A673 (cell line): ENCODE results near the gene BCDIN3D. TPM values are rescaled to one million over a fixed set of nuclear protein-coding genes. Genes with fewer than 3 reads are reported as not detected.

Experiments
- BruUV-seq: library from RNA; stranded (reverse); fragments of 400-500 nt; replicated peaks from 2 replicates; lab custom pipeline; 2021; lab: Mats Ljungman, UMichigan
- CTCF ChIA-PET: fragments of 300-600 bp; sonication (Branson Sonifier 250); formaldehyde crosslinking; loops from one replicate; lab custom pipeline; 2022; ENCODE audit warnings: antibody characterized with exemption; lab: Charles Lee
- POLR2A ChIA-PET: fragments of 300-600 bp; sonication (Branson Sonifier 250); formaldehyde crosslinking; loops from one replicate; lab custom pipeline; 2022; ENCODE audit warnings: antibody characterized with exemption; ENCODE audit not compliant: low non-redundant PET; lab: Charles Lee
- DNase-seq: peaks from one replicate; pipeline ENCODE4 v3.0.0-alpha.2; 2015; ENCODE audit warnings: low spot score
- H3K27ac ChIP-seq: fragments of 200-600 bp; sonication (generic); 2 replicates; pipeline ENCODE4 v1.5.1; 2016; ENCODE audit warnings: mixed run types, low read depth, mild to moderate bottlenecking, mixed read lengths, antibody characterized with exemption, low read length; ENCODE audit not compliant: poor library complexity, severe bottlenecking
- H3K27me3 ChIP-seq: fragments of 200-600 bp; sonication (generic); replicated peaks from 2 replicates; pipeline ENCODE4 v1.6.1; 2017; ENCODE audit warnings: mixed run types, low read depth, mild to moderate bottlenecking, mixed read lengths, antibody characterized with exemption, low read length; ENCODE audit not compliant: insufficient read depth, poor library complexity
- H3K36me3 ChIP-seq: fragments of 200-600 bp; sonication (generic); 2 replicates; pipeline ENCODE4 v1.6.1; 2016; ENCODE audit warnings: mixed run types, mild to moderate bottlenecking, mixed read lengths, antibody characterized with exemption, low read length; ENCODE audit not compliant: insufficient read depth, poor library complexity, severe bottlenecking
- H3K4me1 ChIP-seq: fragments of 200-600 bp; sonication (generic); 2 replicates; pipeline ENCODE4 v1.6.1; 2017; ENCODE audit warnings: mixed run types, mild to moderate bottlenecking, mixed read lengths, antibody characterized with exemption, low read length; ENCODE audit not compliant: insufficient read depth, poor library complexity, severe bottlenecking
- H3K4me3 ChIP-seq: fragments of 200-600 bp; sonication (generic); 2 replicates; pipeline ENCODE4 v1.5.1; 2016; ENCODE audit warnings: low read depth, mixed run types, mild to moderate bottlenecking, mixed read lengths, low read length; ENCODE audit not compliant: poor library complexity, severe bottlenecking
- H3K9me3 ChIP-seq: fragments of 200-600 bp; sonication (generic); 2 replicates; pipeline ENCODE4 v1.6.1; 2016; ENCODE audit warnings: mixed run types, low read depth, mild to moderate bottlenecking, mixed read lengths, antibody characterized with exemption, low read length; ENCODE audit not compliant: poor library complexity, severe bottlenecking
- EZH2 ChIP-seq: fragments of 200-600 bp; sonication (generic); IDR thresholded peaks from 2 replicates; pipeline ENCODE4 v1.6.1; 2017; ENCODE audit warnings: borderline replicate concordance, low read depth, mild to moderate bottlenecking, mixed read lengths, antibody characterized with exemption, low read length; ENCODE audit not compliant: poor library complexity, severe bottlenecking
- intact Hi-C: fragments of 100-400 bp; cut with micrococcal nuclease; formaldehyde crosslinking; loops from one replicate; pipeline ENCODE4 v1.10.0; 2022; ENCODE audit not compliant: unreplicated experiment
- total RNA-seq: library from RNA; stranded (reverse); gene quantifications from 2 replicates; pipeline ENCODE4 v1.2.3, GENCODE V29; 2021
- TF ChIP-seq, protein P1 (sequence below): fragments of 300-800, 200-600 bp; sonication (generic); conservative IDR thresholded peaks from 2 replicates; pipeline ENCODE4 v1.5.1; 2017; ENCODE audit warnings: low read depth, mild to moderate bottlenecking, antibody characterized with exemption, low read length, moderate library complexity, mixed read lengths

BCDIN3D gene
- total RNA-seq, 1 experiment from 2014 or later, result 5.7 TPM

DNA sequence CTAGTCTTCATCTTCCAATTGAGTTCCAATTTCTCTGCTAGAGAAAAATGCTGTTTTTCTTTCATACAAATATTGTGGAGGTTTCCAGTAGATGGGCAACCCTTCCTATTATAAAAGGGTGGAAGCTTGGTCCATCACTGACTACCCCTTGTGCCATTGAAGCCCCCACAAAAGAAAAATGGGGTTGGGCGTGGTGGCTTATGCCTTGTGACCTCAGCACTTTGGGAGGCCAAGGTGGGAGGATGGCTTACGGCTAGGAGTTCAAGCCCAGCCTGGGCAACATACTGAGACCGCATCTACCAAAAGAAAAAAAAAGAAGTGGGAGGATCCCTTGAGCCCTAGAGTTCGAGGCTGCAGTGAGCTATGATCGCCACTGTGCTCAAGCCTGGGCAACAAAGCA is 37.5 kb downstream of the BCDIN3D start:
- H3K4me1 ChIP-seq, result no peaks in the 10 kb centered on the region
- POLR2A ChIA-PET, result no interaction called here
- H3K4me3 ChIP-seq, result no peak overlapping the region
- H3K27ac ChIP-seq, result no peak overlapping the region
- peaks cover 13% of the 10 kb centered on the region for H3K36me3 ChIP-seq
- H3K9me3 ChIP-seq, result no peaks in the 10 kb centered on the region
- TF ChIP-seq, protein P1, sequence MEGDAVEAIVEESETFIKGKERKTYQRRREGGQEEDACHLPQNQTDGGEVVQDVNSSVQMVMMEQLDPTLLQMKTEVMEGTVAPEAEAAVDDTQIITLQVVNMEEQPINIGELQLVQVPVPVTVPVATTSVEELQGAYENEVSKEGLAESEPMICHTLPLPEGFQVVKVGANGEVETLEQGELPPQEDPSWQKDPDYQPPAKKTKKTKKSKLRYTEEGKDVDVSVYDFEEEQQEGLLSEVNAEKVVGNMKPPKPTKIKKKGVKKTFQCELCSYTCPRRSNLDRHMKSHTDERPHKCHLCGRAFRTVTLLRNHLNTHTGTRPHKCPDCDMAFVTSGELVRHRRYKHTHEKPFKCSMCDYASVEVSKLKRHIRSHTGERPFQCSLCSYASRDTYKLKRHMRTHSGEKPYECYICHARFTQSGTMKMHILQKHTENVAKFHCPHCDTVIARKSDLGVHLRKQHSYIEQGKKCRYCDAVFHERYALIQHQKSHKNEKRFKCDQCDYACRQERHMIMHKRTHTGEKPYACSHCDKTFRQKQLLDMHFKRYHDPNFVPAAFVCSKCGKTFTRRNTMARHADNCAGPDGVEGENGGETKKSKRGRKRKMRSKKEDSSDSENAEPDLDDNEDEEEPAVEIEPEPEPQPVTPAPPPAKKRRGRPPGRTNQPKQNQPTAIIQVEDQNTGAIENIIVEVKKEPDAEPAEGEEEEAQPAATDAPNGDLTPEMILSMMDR, result no peak
- no peak for TF ChIP-seq EZH2
- no TSS peak for BruUV-seq
- no peak for DNase-seq
- intact Hi-C loops, result no loop called here
- CTCF ChIA-PET, result no interaction called here
- H3K27me3 ChIP-seq, result no peaks in the 10 kb centered on the region

DNA sequence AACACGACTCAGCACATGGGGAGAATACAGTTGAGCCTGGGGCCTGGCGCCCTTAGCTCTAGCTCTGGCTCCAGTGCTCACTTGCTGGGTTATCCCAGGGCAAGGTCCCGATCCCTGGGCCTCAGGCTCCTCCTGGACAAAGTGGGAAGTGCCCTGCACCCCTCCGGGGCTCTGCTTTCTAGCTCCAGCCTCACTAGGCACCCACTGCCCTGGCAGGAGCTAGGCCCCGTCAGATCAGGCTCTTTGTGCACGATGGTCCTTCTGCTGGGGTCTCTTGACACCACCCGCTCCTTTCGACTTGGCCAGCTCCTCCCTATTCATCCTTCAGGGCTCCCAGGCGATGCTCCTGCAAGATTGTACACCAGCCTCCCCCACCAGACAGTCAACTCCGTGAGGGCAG is 38.1 kb downstream of the BCDIN3D start:
- intact Hi-C loops, result no loop called here
- ChIA-PET CTCF (no interaction called here), POLR2A (no interaction called here)
- H3K27me3 ChIP-seq, result no peaks in the 10 kb centered on the region
- TF ChIP-seq, protein P1, result no peak
- TF ChIP-seq EZH2, result no peak
- H3K4me3 ChIP-seq, result no peak overlapping the region
- no peaks in the 10 kb centered on the region for H3K4me1 ChIP-seq
- no peaks in the 10 kb centered on the region for H3K9me3 ChIP-seq
- peaks cover 13% of the 10 kb centered on the region for H3K36me3 ChIP-seq
- DNase-seq, result no peak
- no peak overlapping the region for H3K27ac ChIP-seq
- BruUV-seq, result no TSS peak

GRCh38 chr12:49803693-49804450 is 39.0 kb downstream of the BCDIN3D start:
- CTCF ChIA-PET, result no interaction called here
- POLR2A ChIA-PET, result interaction anchor here (0.6 kb wide), 2 partner anchors 62 to 185 kb away, joined by 3 to 4 read pairs; no protein-coding TSS in a partner anchor
- peaks cover 13% of the 10 kb centered on the region for H3K36me3 ChIP-seq
- no TSS peak for BruUV-seq
- DNase-seq, result no peak
- no peak overlapping the region for H3K27ac ChIP-seq
- intact Hi-C loops, result no loop called here
- H3K4me1 ChIP-seq, result no peaks in the 10 kb centered on the region
- TF ChIP-seq, protein P1, result no peak
- TF ChIP-seq EZH2, result no peak
- no peaks in the 10 kb centered on the region for H3K27me3 ChIP-seq
- H3K4me3 ChIP-seq, result no peak overlapping the region
- H3K9me3 ChIP-seq, result no peaks in the 10 kb centered on the region
